VCaP (cell line): ENCODE results near the gene MORN1.

Experiments used
- H3K27ac ChIP-seq: fragments of 450-650 bp; 2 replicates; pipeline ENCODE4 v1.5.1; 2017
- TF ChIP-seq, protein P1 (sequence below): fragments of 450-650 bp; conservative IDR thresholded peaks from 2 replicates; pipeline ENCODE4 v1.5.1; 2017; ENCODE audit warnings: mild to moderate bottlenecking, moderate library complexity

Gene MORN1

DNA sequence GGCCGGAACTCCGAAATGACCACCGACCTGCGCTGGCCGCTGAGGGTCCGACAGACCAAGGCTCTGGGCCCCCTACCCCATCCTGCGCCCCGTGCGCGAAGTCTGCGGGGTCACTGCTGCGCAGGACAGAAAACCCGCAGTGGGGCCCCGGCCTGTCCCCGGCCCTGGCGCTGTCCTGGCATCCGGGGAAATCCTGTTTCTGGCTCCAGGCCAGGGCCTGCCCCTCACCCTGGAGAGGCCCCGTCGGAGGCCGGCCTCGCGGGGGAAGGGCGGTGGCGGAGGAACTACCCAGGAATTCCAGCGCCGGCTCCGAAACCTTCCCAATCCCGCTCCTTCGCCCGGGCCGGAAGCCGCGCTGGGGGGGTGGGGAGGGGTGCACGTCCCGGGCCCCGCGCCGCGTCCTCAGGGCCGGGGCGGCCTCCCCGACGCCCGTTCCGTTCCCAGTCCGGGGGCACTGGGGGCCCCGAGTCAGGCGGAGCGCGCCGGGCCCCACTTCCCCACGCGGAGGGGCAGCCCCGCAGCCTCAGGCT lies 77.0 kb downstream of the MORN1 start:
- peak overlapping the region; percentile 90 for H3K27ac ChIP-seq
- TF ChIP-seq, protein P1, sequence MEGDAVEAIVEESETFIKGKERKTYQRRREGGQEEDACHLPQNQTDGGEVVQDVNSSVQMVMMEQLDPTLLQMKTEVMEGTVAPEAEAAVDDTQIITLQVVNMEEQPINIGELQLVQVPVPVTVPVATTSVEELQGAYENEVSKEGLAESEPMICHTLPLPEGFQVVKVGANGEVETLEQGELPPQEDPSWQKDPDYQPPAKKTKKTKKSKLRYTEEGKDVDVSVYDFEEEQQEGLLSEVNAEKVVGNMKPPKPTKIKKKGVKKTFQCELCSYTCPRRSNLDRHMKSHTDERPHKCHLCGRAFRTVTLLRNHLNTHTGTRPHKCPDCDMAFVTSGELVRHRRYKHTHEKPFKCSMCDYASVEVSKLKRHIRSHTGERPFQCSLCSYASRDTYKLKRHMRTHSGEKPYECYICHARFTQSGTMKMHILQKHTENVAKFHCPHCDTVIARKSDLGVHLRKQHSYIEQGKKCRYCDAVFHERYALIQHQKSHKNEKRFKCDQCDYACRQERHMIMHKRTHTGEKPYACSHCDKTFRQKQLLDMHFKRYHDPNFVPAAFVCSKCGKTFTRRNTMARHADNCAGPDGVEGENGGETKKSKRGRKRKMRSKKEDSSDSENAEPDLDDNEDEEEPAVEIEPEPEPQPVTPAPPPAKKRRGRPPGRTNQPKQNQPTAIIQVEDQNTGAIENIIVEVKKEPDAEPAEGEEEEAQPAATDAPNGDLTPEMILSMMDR = no peak

GRCh38 chr1:2313651-2314261 lies 77.6 kb downstream of the MORN1 start:
- peak overlapping the region; percentile 90 for H3K27ac ChIP-seq
- TF ChIP-seq, protein P1 = no peak

- H3K27ac ChIP-seq = peak overlapping the region; percentile 90; the same call in 1 of the 2 replicates
- TF ChIP-seq, protein P1 = no peak
These were observed 78.6 kb downstream of the MORN1 start for GRCh38 chr1:2312515-2313301.

DNA sequence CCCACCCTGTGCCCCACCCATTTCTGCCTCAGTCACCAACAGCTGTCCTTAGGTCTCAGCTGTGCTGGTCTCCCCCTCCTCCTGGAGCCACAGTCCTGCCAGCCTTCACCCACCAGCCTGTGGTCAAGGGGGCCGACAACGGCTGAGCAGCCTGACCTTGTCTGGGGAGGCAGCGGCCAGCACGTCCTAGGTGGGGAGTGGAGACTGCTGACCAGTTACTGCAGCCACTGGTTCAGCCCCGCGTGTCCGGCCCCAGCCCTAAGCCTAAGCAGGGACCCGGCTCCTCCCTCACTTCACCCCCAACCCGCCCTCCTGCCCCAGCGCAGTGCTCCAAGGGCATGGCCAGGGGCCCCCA lies 79.2 kb downstream of the MORN1 start:
- H3K27ac ChIP-seq = peak overlapping the region; percentile 30; the same call in 1 of the 2 replicates

DNA sequence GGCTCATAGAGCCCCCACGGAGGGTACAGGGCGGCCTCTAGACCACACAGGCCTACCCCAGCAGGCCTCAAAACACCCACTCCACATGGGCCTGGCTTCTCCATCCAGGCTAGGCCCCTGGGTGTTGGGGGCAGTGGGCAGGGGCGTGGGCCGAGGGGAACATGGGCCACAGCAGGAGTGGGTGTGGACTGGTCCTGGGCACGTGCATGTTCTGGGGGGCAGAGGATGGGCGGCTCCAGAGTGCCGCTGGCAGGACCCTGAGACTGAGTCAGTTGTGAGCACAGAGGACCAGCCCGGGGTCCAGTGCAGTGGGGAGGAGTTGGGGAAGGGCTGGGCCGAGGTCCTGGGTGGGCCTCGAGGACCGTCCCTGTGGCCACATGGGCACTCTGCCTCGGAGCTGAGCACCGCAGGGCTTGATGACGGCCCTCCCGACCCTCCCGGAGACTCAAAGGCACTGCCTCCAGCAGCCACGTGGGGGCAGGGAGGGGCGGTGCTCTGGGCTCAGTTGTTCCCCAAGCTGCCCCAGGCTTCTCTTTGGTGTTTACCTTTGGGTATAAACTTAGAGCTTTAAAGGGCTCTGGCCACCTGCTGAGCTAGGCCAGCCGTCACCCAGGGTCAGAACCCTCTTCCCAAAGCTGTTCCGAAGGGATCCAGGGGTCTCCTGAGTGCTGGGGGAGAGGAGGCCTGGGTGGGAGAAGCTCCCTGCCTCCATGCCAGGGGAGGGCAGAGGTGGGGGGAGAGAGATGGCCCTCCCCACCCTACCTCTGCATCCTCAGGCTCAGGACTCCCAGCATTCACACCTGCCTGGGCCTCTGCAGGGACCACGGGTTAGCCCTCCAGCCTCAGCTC lies 79.9 kb downstream of the MORN1 start:
- peak overlapping the region; percentile 30; the same call in 1 of the 2 replicates for H3K27ac ChIP-seq
- TF ChIP-seq, protein P1 = peak; percentile 27; the same call in 1 of the 2 replicates

More for the DNA sequence above, 79.2 kb downstream of the MORN1 start:
- TF ChIP-seq, protein P1 = no peak

DNA sequence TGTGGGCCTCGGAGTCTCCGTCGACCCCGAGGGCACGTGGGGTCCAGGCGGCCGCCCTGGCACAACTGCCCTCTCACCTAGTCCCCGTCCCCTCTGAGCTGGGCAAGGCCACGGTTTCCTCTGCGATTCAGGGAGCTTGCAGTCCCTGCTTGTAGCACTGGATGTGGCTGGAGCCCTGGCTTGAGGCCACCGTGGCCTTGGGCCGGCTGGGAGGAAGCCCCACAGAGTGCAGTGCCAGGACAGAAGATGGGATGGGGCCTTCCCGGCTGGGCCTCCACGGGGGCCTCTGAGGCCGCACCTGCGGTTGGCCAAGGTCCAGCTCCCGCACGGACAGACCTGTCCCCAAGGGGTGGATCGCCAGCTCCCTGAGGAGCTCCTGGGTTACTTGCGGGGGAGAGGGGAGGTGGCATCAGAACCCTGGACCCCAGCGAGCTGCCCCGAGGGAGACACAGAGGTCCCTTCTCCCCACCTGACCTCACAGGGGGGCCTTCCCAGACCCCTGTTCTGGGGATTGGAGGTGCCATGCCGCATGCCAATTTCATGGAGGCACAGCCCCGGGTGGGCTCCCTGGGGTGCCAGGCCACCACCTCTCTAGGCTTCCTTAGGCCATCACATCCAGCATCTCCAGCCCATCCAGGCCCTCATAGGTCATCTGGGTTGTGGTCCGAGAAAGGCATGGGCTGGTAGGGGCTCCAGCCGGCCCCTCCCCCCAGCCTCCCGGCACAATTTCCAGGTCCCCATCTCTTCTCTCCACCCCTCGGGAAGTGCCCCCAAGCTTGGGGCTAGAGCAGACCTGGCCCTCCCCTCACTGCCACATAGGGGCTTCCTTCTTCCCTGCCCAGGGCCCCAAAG lies 80.8 kb downstream of the MORN1 start:
- H3K27ac ChIP-seq = no peak overlapping the region; the same call in 1 of the 2 replicates
- TF ChIP-seq, protein P1 = no peak
